ENCODE measurements around the gene TMEM186.
"Not testable (repeated sequence)": the region's sequence is repeated elsewhere in the genome, so short reads cannot be mapped to it uniquely, and the experiment has no call there.

Gene TMEM186

DNA sequence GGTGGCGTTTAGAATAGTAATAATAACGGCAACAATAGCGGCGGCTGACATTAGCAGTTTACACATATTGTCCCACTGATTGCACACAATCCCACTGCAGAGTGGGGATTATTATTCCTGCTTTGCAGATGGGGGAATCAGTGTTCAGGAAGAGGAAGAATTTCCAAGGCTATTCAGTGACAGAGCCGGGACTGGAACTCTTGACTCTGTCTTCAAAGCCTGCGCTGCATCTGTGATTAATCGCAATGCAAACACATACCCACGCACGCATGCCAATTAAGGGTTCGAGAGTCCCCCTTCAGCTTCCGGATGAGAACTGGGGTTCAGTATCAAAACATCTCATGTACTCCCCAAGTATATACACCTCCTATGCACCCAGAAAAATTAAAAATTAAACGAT lies 29.2 kb downstream of the TMEM186 start:
- no peak for DNase-seq

DNA sequence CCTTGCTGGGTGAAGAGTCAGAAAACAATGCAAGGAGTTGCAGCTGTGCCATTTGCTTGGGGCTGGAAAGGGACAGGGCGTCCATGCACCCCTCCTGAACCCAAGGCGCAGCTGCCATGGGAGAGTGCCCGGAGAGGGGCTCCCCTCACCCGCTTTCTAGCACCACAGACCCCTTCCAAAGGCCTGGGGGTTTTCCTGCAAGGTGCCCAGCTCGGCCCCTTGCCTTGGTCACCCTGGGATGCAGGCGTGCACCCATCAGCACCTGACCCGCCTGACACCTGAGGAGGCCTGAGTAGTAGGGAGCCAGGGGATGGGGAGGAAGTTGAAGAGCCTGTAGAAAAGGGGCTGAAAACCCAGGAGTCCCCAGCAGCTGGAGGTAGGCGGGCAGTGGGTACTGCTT lies 30.3 kb downstream of the TMEM186 start:
- no peak for DNase-seq

DNA sequence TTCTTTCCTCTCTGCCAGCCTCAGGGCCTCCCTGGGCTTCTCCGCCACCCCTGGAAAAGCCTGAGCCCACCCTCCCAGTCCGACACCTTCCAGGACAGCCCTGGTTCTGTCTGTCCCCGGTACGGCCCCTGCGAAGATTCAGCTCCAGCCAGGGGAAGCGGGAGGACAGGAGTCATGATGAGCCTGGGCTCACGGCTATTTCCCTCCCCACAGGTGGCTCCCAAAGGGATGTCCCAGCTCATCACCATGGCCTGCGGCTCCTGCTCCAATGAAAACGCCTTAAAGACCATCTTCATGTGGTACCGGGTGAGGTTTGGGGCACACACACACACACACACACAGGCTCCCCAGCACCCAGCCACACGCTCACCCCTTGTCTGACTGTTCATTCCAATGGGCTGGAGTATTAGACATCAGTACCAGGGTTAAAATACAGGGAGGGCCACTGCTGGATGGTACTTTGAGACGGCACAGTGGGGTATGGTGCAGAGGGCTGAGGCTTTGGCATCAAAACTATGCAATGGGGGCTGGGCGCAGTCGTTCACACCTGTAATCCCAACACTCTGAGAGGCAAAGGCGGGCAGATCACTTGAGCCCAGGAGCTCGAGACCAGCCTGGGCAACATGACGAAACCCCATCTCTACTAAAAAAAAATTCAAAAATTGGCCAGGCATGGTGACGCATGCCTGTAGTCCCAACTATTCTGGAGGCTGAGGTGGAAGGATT lies 32.8 kb downstream of the TMEM186 start:
- DNase-seq = no peak

DNA sequence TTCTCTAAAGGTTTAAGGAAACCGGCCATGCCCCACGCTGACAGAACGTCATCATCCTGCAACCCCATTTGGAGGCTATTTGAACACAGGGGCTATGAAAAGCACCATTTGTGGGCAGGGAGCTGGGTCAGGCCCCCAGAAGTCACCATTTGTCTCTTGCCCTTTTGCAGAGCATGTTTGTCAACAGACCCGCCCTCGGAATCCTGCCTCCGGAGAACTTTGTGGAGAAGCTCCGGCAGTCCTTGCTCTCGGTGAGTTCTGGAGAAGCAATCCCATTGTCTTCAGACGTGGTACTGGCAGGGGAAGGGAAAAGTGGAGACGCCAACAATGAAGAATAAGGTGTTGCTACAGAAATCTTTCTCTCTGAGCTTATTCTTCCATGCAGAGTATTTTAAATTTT lies 33.5 kb downstream of the TMEM186 start:
- no peak for DNase-seq

DNA sequence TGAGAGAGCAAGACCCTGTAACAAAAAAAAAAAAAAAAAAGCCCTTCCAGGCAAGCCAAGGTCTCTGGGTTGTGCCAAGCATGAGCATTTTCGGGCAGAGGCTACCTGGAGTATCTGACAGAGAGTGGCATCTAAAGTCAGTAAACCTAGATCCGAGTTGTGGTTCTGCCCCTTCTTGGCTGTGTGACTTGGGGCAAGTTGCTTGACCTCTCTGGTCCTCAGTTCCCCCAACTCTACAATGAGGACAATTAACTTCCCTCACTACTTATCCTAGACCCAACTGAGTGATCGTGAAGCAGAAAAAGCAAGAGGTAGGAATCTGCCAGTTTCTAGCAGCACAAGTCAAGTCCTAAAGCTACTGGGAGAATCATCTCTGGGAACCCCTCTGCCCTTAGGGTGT lies 34.4 kb downstream of the TMEM186 start:
- no peak for DNase-seq

DNA sequence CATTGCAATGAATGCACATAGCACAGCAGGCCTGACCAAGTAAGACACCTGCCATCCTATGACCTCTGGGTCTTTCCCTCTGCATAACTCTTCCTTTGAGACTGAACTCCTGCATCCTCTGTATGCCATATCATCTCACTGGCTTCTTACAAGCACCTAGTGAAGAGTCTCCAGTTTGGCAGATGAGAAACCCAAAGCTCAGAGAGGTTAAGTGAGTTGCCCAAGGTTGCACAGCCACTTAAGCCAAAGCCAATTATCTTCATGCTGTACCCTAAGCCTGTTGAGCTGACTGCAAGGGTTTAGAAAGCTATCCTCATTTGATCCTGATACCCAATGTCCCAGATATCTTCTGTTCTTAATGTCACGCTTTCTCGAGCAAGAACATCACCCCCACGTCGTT lies 35.2 kb downstream of the TMEM186 start:
- DNase-seq = no peak

DNA sequence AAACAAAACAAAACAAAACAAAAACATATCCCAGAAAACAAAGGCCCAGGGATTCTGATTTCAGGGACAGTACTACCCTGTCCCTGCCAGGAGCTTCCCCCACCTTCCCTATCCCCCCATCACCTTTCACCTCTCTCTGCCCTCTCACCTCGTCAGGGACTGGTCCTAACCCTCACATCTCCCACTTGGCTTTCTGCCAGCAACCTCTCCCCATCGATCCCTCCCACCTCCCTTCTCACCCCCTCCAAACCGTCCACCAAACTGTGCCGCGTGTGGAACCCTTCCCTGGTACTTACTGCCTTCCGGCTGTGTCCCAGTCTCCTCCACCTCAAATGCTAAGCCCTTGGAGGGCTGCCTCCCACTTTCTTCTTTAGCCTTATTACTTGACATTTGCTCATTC lies 36.4 kb downstream of the TMEM186 start:
- DNase-seq = no peak

DNA sequence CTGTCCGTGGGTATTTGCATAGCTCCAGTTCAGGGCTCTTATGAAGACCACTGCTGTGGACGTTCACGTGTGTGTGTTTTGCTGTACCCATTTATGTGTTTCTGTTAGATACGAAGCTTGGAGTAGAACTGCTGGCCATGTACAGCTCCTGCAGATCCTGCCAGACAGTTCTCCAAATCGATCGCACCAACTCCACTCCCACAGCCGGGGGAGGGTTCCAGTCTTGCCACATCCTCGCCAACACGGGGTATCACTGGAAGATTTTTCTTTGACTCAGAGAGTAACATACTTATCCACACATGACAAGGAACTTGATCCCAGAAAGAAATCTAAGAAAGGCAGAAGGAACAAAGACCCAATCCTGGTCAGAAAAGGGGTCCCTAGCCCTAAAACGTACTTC lies 37.4 kb downstream of the TMEM186 start:
- DNase-seq = no peak

DNA sequence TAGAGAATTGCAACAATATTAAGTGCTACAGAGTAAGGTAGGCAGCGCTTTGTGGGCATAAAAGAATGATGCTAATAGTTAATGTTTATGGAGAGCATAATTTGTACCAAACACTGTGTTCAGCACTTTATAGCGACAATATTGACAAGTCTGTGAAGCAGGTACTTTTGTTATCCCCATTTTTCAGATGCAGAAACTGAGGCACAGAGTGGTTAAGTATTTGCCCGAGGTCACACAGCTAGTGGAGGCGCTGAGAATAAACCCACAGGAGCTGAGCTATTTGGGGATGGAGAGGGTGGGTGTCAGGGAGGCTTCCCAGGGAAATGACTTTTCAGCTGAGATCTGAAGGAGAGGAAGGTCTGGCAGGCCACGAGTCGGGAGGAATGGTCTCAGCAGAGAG lies 39.4 kb downstream of the TMEM186 start:
- no peak for DNase-seq

DNA sequence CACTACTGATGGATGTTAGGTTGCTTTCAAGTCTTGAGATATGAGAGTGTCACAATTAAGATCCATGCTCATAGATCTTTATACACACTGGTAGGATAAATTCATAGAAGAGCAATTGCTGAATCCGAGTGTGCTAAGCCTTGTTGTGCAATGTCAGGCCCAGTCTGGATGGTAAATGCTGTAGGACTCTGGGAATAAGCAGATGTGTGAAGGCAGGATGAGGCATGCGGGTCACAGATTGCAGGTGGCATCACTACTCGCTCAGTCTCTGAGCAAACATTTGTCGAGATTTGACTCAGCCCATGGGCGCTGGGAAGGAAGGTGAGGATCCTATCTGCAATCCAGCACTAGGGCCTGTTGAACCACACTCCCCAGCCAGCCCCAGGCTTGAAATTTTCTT lies 40.7 kb downstream of the TMEM186 start:
- DNase-seq = no peak

DNA sequence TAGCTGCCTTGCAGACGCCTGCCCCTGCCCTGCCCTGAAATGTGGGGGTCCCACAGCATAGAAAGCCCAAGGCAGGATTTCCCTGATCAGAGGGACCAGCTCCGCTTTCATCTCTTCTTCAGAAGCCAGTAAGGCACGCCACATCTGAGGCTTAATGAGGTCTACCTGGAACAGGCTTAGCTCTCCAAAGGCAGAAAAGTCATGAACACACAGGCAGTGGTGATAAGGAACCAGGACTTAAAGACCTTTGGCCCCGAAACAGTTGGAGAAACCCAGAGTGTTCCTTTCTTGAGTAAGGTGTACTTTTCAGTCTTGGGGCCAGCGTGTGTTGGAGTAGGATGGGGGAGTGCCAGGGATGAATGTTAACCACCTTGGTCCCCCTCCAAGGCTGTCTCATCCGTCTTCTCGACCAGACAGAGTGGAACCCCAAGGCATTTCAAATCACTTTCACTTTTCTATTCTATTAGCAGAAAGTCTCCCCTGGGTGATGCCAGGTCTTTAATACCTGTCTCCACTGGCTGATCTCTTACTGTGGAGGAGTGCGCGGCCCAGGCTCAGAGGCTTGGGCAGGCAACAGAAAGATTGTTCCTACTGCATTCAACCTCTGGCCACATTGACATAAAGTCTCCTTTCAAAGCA lies 43.9 kb downstream of the TMEM186 start:
- DNase-seq = no peak

DNA sequence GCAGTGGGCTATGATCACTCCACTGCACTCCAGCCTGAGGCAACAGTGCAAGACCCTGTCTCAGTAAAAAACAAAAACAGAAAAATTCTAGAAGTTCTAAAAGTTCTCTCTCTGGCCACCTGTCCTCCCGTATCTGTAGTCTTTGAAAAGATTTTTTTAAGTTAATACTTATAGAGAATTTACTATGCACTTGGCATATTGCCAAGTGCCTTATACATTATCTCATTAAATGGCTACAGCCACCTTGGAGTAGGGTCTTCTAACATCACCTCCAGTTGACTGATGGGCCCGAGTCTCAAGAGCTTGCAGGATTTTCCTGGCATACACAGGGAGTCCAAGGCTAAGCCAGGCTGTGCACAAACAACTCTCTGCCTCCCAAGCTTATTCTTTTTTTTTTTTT lies 44.7 kb downstream of the TMEM186 start:
- DNase-seq = no peak

DNA sequence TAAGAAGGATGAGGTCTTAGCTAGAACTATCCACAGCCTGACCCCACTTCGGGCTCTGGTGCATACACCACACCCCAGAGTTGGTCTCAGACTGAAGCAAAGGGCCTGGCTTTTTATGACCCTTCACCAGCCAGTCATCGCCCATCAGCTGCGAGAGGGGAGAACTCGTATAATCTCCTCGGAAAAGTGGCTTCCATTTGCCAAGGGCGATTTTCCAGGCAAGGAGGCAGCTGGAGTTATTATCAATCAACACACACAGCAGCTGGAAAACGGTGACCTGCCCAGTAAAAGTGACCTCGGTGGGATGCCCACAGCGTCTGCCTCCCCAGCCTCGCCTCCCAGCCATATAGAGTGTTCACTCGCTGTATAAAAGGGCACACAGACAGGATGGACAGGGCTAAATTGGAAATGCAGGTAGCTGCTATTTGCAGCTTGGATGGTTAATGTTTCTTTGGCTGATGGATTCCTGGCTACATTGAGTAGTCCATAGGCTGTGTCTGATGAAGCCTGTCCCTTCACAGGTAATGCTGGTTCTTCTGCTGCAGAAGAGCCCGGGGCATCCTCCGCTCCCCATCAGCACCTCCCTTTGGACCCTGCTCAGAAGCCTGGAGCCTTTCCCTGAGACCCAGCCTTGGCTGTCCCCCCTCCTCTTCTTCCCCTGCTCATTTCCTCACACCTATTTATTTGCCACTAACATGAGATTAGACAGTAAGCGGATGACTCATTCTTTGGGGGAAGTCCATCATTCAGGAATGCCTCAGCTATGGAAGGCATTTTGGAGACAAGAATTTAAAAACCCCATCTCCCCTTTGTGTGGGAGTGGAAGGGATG lies 45.7 kb downstream of the TMEM186 start:
- no peak for DNase-seq

DNA sequence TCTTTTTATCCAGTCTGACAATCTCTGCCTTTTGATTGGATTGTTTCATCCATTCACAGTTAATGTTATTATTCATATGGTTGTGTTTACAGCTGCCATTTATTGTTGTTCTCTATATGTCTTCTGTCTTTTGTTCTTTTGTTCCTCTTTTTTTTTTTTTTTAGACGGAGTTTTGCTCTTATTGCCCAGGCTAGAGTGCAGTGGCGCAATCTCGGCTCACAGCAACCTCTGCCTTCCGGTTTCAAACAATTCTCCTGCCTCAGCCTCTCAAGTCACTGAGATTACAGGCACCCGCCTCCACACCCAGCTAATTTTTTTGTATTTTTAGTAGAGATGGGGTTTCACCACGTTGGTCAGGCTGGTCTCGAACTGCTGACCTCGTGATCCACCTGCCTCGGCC lies 48.5 kb downstream of the TMEM186 start:
- DNase-seq = not testable (repeated sequence)
